CD8-positive, alpha-beta memory T cell (primary cell): ENCODE results near the gene SZT2. TPM values are rescaled to one million over a fixed set of nuclear protein-coding genes. Genes with fewer than 3 reads are reported as not detected.

ENCODE experiments used
- CTCF ChIA-PET: fragments of 350-600 bp; sonication (Branson Sonifier 250); formaldehyde crosslinking; loops from one replicate; lab custom pipeline; 2021; ENCODE audit warnings: antibody characterized with exemption; lab: Charles Lee
- POLR2A ChIA-PET: fragments of 350-600 bp; sonication (Branson Sonifier 250); formaldehyde crosslinking; loops from one replicate; lab custom pipeline; 2021; ENCODE audit warnings: antibody characterized with exemption; lab: Charles Lee
- DNase-seq, 5 donors: peaks; one replicate each; pipeline versions ENCODE4 v3.0.0 to v3.0.0-alpha.2; 2020 to 2022; ENCODE audit warnings: mixed read lengths in 1 of 5
- H3K27ac ChIP-seq: one replicate; pipeline ENCODE4 v1.7.0; 2013; ENCODE audit warnings: low read depth, mild to moderate bottlenecking, low read length, moderate library complexity
- H3K27me3 ChIP-seq: 2 replicates; pipeline ENCODE4 v1.7.0; 2013; ENCODE audit warnings: low read length, mild to moderate bottlenecking; ENCODE audit not compliant: insufficient read depth, poor library complexity, severe bottlenecking
- H3K36me3 ChIP-seq: 2 replicates; pipeline ENCODE4 v1.7.0; 2013; ENCODE audit warnings: mild to moderate bottlenecking, low read length, moderate library complexity; ENCODE audit not compliant: insufficient read depth
- H3K4me1 ChIP-seq: 2 replicates; pipeline ENCODE4 v1.7.0; 2013; ENCODE audit warnings: mild to moderate bottlenecking, low read length, moderate library complexity; ENCODE audit not compliant: insufficient read depth
- H3K4me3 ChIP-seq: 2 replicates; pipeline ENCODE4 v1.7.0; 2013; ENCODE audit warnings: mild to moderate bottlenecking, low read length
- H3K9me3 ChIP-seq: 2 replicates; pipeline ENCODE4 v1.7.0; 2013; ENCODE audit warnings: mild to moderate bottlenecking, low read length
- H3K27ac Mint-ChIP-seq, 8 donors: one replicate each; pipeline ENCODE4 v1.8.0; 2020 to 2021; ENCODE audit warnings: mixed read lengths in 8 of 8, mild to moderate bottlenecking in 6 of 8, inconsistent platforms in 3 of 8, moderate library complexity in 3 of 8
- H3K27me3 Mint-ChIP-seq, 2 donors: one replicate each; pipeline ENCODE4 v1.8.0; 2020 to 2021; ENCODE audit warnings: mixed read lengths in 2 of 2, mild to moderate bottlenecking in 1 of 2, moderate library complexity in 1 of 2
- H3K36me3 Mint-ChIP-seq, 3 donors: one replicate each; pipeline ENCODE4 v1.8.0; 2020 to 2021; ENCODE audit warnings: mixed read lengths in 3 of 3, inconsistent platforms in 1 of 3, mild to moderate bottlenecking in 1 of 3
- H3K4me1 Mint-ChIP-seq, 3 donors: one replicate each; pipeline ENCODE4 v1.8.0; 2020 to 2021; ENCODE audit warnings: mixed read lengths in 3 of 3, inconsistent platforms in 1 of 3, mild to moderate bottlenecking in 1 of 3
- H3K4me3 Mint-ChIP-seq, 7 donors: one replicate each; pipeline ENCODE4 v1.8.0; 2020 to 2021; ENCODE audit warnings: mixed read lengths in 7 of 7, mild to moderate bottlenecking in 6 of 7, moderate library complexity in 4 of 7, inconsistent platforms in 2 of 7
- H3K9me3 Mint-ChIP-seq, 5 donors: one replicate each; pipeline ENCODE4 v1.8.0; 2020 to 2022; ENCODE audit warnings: mixed read lengths in 5 of 5, mild to moderate bottlenecking in 3 of 5, moderate library complexity in 2 of 5, inconsistent platforms in 1 of 5
- polyA plus RNA-seq: library from polyadenylated mRNA; unstranded; fragments of 300-500 nt; fragmentation: Illumina TruSeq; gene quantifications from one replicate; pipeline ENCODE4 v1.2.3, GENCODE V29; 2021
- total RNA-seq, 2 experiments: library from RNA; stranded (reverse); gene quantifications; one replicate each; pipeline ENCODE4 v1.2.3, GENCODE V29; 2021

The SZT2 gene
- total and polyA plus RNA-seq, 3 experiments from 2014 or later: 7.2 to 35.1 (median 34.4) TPM

DNA sequence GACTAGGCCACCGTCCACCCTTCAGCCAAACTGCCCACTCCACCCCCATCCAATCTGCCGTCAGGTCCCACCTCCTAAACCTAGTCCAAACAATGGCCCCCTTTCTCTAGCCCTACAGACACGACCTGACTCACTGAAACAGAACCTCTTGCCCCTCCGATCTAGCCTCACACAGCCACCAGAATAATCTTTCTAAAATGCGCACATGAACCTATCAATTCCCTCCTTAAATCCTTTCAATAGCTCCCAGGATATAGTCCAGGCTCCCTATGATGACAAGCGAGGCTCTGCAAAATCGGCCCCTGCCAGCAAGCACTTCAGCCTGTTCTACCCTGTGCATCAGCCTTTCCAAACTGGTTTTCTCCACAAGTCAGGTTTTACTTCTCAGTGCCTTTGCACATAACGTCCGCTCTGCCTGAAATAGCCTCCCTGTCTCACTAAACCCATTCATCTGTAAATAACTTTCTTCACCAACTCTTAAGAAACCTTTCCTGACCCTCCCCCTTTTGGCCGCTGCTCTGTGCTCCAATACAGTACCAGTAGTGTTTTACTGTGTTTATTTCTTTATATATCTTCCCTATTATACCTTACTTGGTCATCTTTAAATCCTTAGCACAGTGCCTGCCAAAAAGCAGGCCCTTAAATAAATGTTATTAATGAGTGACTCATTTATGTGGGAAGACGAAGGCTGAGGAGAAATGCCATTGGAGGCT lies 39.9 kb upstream of the SZT2 start:
- H3K4me1 ChIP-seq: peaks cover 4% of the 10 kb centered on the region
- POLR2A ChIA-PET: no interaction called here

DNA sequence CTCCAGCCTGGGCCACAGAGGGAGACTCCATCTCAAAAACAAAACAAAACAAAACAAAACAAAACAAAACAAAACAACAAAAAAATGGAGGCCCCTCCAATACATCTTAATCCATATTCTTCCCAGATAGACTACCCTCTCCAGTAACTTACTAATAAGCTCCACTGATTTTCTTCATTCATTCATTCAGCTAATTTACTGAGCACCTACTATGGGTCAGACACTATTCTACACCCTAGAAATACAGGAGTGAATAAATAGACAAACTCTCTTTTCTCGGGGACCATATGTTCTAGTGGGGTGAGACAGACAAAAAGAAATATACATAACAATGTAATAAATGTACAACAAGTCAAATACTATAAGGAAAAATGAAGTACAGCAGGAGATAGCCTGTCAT lies 38.7 kb upstream of the SZT2 start:
- no peak for DNase-seq
- Histone ChIP-seq H3K4me3 (no peak overlapping the region), H3K4me1 (peaks cover 4% of the 10 kb centered on the region), H3K9me3 (no peaks in the 10 kb centered on the region), H3K36me3 (no peaks in the 10 kb centered on the region), H3K27ac (no peak overlapping the region), H3K27me3 (no peaks in the 10 kb centered on the region)
- Mint-ChIP-seq H3K27me3 (no peaks in the 10 kb centered on the region), H3K4me3 (peak overlapping the region in 1 of 7 donors; percentile 14), H3K9me3 (no peaks in the 10 kb centered on the region), H3K4me1 (peaks cover 5 to 10% (median 9%) of the 10 kb centered on the region in 3 donors), H3K36me3 (no peaks in the 10 kb centered on the region), H3K27ac (peak overlapping the region in 7 of 8 donors; percentile 43 to 99 (median 94))
- ChIA-PET POLR2A (no interaction called here), CTCF (no interaction called here)

More for the DNA sequence above, 39.9 kb upstream of the SZT2 start:
- H3K4me3 ChIP-seq: peak overlapping the region; percentile 29
- H3K4me3 Mint-ChIP-seq: peak overlapping the region; percentile 76 to 91 (median 83)
- no peak for DNase-seq
- no peaks in the 10 kb centered on the region for H3K36me3 Mint-ChIP-seq
- H3K27ac Mint-ChIP-seq: peak overlapping the region; percentile 79 to 99 (median 94)
- H3K27me3 ChIP-seq: no peaks in the 10 kb centered on the region
- peaks cover 5 to 10% (median 9%) of the 10 kb centered on the region in 3 donors for H3K4me1 Mint-ChIP-seq
- no peaks in the 10 kb centered on the region for H3K9me3 ChIP-seq
- no peaks in the 10 kb centered on the region for H3K9me3 Mint-ChIP-seq
- no peaks in the 10 kb centered on the region for H3K27me3 Mint-ChIP-seq
- peak overlapping the region; percentile 57 for H3K27ac ChIP-seq
- CTCF ChIA-PET: no interaction called here
- H3K36me3 ChIP-seq: no peaks in the 10 kb centered on the region

DNA sequence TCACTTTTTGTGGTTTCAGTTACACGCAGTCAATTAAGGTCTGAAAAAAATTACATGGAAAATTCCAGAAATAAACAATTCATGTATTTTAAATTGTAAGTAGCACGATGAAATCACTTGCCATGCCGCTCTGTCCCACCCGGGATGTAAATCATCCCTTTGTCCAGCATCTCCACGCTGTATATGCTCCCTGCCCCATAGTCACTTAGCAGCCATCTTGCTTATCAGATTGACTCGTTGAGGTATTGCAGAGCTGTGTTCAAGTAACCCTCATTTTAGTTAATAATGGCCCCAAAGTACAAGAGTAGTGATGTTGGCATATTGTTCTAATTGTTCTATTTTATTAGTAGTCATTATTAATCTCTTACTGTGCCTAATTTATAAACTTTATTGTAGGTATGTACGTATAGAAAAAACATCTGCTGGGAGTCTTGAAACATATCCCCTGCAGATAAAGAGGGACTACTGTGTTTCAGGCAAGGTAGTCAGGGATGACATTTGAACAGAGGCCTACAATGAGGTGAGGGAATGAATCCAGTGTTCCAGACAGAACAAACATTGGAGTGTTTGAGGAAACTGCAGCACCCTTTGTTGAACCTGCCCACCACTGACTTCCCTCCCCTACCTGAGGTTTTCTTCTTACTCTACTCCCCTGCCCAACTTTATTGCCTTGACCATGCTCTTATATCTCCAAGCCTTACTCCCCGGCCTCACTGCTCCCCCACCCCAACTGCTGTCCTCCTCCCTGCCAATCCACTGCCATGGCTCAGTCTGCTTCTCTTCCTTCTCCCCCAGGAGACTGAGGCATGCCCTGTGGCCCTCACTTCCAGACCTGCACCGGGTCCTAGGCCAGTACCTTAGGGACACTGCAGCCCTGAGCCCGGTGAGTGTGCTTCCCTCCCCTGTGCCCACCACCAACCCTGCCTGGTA lies 38.0 kb upstream of the SZT2 start:
- Histone ChIP-seq H3K27me3 (no peaks in the 10 kb centered on the region), H3K36me3 (no peaks in the 10 kb centered on the region), H3K4me3 (no peak overlapping the region), H3K4me1 (peaks cover 4% of the 10 kb centered on the region), H3K27ac (no peak overlapping the region), H3K9me3 (no peaks in the 10 kb centered on the region)
- H3K36me3 Mint-ChIP-seq: no peaks in the 10 kb centered on the region
- ChIA-PET CTCF (no interaction called here), POLR2A (no interaction called here)
- H3K4me3 Mint-ChIP-seq: no peak overlapping the region
- H3K27me3 Mint-ChIP-seq: no peaks in the 10 kb centered on the region
- H3K9me3 Mint-ChIP-seq: no peaks in the 10 kb centered on the region
- no peak for DNase-seq
- peak overlapping the region in 6 of 8 donors; percentile 67 to 99 (median 93) for H3K27ac Mint-ChIP-seq
- H3K4me1 Mint-ChIP-seq: peaks cover 5 to 10% (median 9%) of the 10 kb centered on the region in 3 donors

DNA sequence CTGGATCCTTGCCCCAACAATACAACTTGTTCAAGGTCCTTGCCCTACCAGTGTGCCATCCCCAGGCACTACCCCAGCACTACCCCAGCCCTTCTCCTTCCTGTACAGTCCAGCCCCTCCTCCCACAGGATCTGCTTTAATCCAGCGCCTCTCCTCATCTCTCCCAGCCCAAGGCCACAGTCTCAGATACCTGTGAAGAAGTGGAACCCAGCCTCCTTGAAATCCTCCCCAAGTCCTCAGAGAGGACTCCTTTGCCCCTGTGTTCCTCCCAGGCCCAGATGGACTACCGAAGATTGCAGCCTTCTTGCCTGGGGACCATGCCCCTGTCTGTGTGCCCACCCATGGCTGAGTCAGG lies 37.4 kb upstream of the SZT2 start:
- H3K27ac Mint-ChIP-seq: peak overlapping the region in 5 of 8 donors; percentile 1 to 99 (median 95)
- Histone ChIP-seq H3K27ac (no peak overlapping the region), H3K4me1 (peaks cover 4% of the 10 kb centered on the region), H3K4me3 (no peak overlapping the region), H3K27me3 (no peaks in the 10 kb centered on the region), H3K36me3 (no peaks in the 10 kb centered on the region), H3K9me3 (no peaks in the 10 kb centered on the region)
- ChIA-PET POLR2A (no interaction called here), CTCF (no interaction called here)
- DNase-seq: no peak
- no peaks in the 10 kb centered on the region for H3K36me3 Mint-ChIP-seq
- no peaks in the 10 kb centered on the region for H3K27me3 Mint-ChIP-seq
- peaks cover 5 to 10% (median 9%) of the 10 kb centered on the region in 3 donors for H3K4me1 Mint-ChIP-seq
- no peak overlapping the region for H3K4me3 Mint-ChIP-seq
- no peaks in the 10 kb centered on the region for H3K9me3 Mint-ChIP-seq

DNA sequence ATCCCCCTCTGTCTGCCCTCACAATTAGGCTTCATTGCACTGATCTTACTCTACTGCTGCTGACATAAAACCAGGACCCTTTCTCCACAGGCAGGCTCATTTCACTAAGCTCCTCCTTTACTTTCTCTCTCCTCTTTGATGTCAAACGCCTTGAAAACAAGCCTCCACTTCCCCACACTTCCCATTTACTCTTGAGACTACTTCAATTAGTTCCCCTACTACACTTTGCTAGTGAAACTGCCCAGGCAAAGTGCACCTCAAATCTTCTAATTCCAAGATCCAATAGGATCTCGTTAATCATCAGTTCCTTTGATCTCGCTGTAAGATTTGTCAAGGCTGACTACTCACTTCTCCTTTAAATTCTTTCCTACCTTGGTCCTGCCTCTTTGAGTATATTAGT lies 36.8 kb upstream of the SZT2 start:
- Mint-ChIP-seq H3K4me3 (peak overlapping the region in 1 of 7 donors; percentile 9), H3K9me3 (no peaks in the 10 kb centered on the region), H3K36me3 (no peaks in the 10 kb centered on the region), H3K27ac (peak overlapping the region in 6 of 8 donors; percentile 34 to 99 (median 93)), H3K27me3 (no peaks in the 10 kb centered on the region), H3K4me1 (peaks cover 7 to 12% (median 11%) of the 10 kb centered on the region in 3 donors)
- POLR2A ChIA-PET: no interaction called here
- peaks cover 6% of the 10 kb centered on the region for H3K4me1 ChIP-seq
- H3K27me3 ChIP-seq: no peaks in the 10 kb centered on the region
- H3K27ac ChIP-seq: no peak overlapping the region
- H3K4me3 ChIP-seq: no peak overlapping the region
- CTCF ChIA-PET: no interaction called here
- no peak for DNase-seq
- no peaks in the 10 kb centered on the region for H3K9me3 ChIP-seq
- no peaks in the 10 kb centered on the region for H3K36me3 ChIP-seq

DNA sequence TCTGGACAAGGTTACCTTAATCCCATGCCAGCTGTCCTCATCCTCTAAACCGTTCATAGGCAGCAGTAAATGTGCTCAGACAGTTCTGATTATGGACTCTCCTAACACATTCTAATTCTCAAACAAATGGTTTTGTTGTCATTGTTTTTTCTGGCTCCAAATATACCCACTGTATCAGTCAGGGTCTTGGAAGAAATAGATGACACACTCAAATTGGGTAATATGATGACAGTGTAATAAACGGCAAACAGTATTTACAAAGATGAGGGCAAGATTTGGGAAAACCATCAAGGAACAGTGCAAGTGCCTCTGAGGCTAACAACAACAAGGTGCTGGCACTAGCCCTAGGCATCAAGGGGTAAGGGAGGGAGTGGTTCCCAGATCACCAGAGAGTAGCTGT lies 35.2 kb upstream of the SZT2 start:
- ChIA-PET POLR2A (interaction anchor here (0.7 kb wide), 1 partner anchor 1197 kb away, joined by 6 read pairs; no protein-coding TSS in a partner anchor), CTCF (no interaction called here)
- H3K4me1 Mint-ChIP-seq: peaks cover 15 to 21% (median 21%) of the 10 kb centered on the region in 3 donors
- no peaks in the 10 kb centered on the region for H3K27me3 ChIP-seq
- no peak for DNase-seq
- peak overlapping the region in 1 of 7 donors; percentile 17 for H3K4me3 Mint-ChIP-seq
- no peak overlapping the region for H3K4me3 ChIP-seq
- H3K27ac ChIP-seq: no peak overlapping the region
- H3K36me3 ChIP-seq: no peaks in the 10 kb centered on the region
- H3K36me3 Mint-ChIP-seq: no peaks in the 10 kb centered on the region
- H3K27ac Mint-ChIP-seq: peak overlapping the region in 2 of 8 donors; percentile 1 to 10
- no peaks in the 10 kb centered on the region for H3K27me3 Mint-ChIP-seq
- no peaks in the 10 kb centered on the region for H3K9me3 Mint-ChIP-seq
- H3K9me3 ChIP-seq: no peaks in the 10 kb centered on the region
- peaks cover 14% of the 10 kb centered on the region for H3K4me1 ChIP-seq

DNA sequence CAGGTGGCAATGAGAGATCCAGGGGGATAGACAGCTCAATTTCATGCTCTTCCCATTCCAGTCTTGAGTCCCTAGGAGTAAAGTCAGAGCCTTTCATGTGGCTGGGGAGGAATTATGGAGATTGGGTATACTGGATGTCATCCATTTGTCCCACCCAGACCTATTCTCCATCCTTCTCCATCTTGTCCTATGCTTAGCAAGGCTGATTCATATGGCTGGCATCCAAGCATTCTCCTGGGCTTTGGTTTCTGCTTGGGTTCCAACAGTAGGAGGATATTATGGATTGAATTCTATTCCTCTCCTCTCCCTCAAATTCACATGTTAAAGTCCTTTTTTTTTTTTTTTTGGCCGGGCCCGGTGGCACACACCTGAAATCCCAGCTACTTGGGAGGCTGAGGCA lies 34.8 kb upstream of the SZT2 start:
- Mint-ChIP-seq H3K4me1 (peaks cover 17 to 21% (median 21%) of the 10 kb centered on the region in 3 donors), H3K27me3 (no peaks in the 10 kb centered on the region), H3K36me3 (no peaks in the 10 kb centered on the region), H3K27ac (peak overlapping the region in 1 of 8 donors; percentile 1), H3K9me3 (no peaks in the 10 kb centered on the region), H3K4me3 (peak overlapping the region in 1 of 7 donors; percentile 17)
- Histone ChIP-seq H3K27ac (no peak overlapping the region), H3K27me3 (no peaks in the 10 kb centered on the region), H3K9me3 (no peaks in the 10 kb centered on the region), H3K4me3 (no peak overlapping the region), H3K36me3 (no peaks in the 10 kb centered on the region), H3K4me1 (peaks cover 11% of the 10 kb centered on the region)
- no peak for DNase-seq
- POLR2A ChIA-PET: interaction anchor here (0.7 kb wide), 1 partner anchor 1198 kb away, joined by 6 read pairs; no protein-coding TSS in a partner anchor
- CTCF ChIA-PET: no interaction called here
